Stimulated activated CD8-positive, alpha-beta memory T cell treated with anti-CD3 and anti-CD28 coated beads, Interleukin-12 subunit alpha, Interleukin-12 subunit beta, amount 100 ng/mL, for 4 hours (primary cell): Measurements from ENCODE around the gene SRRM4.
"Not testable (repeated sequence)": the region's sequence is repeated elsewhere in the genome, so short reads cannot be mapped to it uniquely, and the experiment has no call there.

Source experiments
- DNase-seq: peaks from one replicate; pipeline ENCODE4 v3.0.0-alpha.2; 2020; ENCODE audit warnings: low read depth

The SRRM4 gene, protein sequence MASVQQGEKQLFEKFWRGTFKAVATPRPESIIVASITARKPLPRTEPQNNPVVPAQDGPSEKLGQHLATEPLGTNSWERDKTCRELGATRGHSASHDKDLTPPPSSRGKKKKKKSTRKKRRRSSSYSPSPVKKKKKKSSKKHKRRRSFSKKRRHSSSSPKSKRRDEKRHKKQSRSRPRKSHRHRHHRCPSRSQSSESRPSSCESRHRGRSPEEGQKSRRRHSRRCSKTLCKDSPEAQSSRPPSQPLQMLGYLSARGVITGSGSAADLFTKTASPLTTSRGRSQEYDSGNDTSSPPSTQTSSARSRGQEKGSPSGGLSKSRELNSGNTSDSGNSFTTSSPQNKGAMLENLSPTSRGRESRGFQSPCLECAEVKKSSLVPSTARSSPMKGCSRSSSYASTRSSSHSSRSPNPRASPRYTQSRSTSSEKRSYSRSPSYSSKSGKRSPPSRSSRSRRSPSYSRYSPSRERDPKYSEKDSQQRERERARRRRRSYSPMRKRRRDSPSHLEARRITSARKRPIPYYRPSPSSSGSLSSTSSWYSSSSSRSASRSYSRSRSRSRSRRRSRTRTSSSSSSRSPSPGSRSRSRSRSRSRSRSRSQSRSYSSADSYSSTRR

GRCh38 chr12:118981285-118982211 is at the start of gene SRRM4:
Gene SRRM4, plus strand, starts transcription at chr12:118981541. Its CDS starts 342 bp downstream, at chr12:118981883.
- DNase-seq = no peak

DNA sequence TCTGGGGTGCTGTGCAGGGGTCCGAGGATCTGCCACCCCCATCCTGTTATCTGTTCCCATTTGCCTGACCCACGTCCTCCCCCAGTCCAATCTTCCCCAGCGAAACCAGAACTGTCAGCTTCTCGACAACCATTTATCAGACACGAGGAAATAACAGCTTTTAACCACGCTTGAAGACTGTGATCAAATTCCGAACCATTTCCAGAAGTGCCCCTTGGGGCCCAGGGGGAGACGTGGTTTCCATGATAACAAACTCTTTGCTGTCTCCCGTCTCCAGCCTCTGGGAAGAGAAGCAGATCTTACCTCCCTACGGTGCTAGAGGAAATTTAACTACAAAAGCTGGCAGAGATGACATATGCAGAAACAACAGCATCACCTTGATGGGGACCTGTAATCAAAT is 35.1 kb upstream of the SRRM4 start:
- no peak for DNase-seq

DNA sequence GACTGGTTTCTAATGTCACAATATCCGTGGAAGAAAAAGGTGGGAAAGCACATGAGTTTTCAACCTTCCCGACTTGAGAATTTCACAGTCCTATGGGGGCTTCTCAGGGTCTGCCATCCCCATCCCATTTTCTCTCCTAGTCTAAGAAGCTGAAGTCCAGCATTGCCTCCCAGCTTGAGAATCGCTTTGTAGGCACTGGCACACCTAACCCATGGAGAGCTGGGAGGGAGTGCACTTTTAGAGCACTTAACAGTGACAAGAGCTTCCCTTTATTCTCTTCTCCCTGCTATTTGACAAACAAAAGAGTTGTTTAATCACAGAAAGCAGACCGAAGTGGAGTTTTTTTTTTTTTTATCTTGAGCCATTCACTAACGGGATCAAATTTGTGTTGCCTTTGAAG is 22.8 kb upstream of the SRRM4 start:
- DNase-seq = no peak

- DNase-seq = no peak
Measured at GRCh38 chr12:118959348-118959747, 22.0 kb upstream of the SRRM4 start.

DNA sequence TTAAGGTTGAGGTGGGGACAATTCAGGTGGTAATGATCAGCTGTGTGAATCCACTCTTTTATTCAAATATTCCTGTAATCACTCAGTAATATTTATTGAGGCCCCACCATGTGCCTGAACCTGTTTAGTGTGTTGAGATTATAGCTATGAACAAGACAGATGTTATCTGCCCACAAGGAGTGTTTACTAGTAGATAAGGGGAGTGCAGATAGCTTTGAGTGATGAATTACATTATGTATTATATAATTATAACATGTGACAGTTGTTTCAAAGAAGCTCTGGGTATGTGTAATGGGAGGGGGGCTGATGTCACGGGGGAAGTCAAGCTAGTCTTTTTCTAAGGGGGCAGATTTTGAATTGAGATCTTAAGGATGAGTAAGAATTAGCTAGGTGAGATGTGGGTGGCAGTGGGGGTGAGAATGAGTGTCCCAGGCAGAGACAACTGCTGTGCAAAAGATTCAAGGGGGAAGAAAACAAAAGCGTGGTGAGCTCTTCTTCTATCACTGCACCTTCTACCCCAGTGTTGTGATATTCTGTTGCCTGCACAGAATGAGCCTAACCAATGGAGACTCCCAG is 21.3 kb upstream of the SRRM4 start:
- DNase-seq = no peak

DNA sequence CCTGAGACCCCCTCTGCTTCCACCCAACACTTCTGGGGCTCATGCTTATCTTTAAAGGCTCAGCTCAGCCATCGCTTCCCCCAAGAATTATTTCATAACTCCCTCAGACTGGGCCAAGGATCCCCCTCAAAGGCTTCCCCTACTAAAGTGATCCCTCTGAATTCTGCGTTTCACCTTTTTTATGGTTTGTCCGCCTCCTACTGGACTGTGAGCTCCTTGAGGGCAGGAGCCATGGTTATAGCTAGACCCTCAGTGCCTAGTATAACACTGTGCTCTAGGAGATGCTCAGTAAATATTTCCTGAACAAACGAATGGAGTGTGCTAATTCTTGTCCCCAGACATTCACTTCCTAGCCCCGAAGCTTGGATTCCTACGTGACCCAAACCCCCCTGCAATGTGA is 20.5 kb upstream of the SRRM4 start:
- no peak for DNase-seq

- no peak for DNase-seq
Measured at GRCh38 chr12:118964988-118965387, 16.4 kb upstream of the SRRM4 start.

DNA sequence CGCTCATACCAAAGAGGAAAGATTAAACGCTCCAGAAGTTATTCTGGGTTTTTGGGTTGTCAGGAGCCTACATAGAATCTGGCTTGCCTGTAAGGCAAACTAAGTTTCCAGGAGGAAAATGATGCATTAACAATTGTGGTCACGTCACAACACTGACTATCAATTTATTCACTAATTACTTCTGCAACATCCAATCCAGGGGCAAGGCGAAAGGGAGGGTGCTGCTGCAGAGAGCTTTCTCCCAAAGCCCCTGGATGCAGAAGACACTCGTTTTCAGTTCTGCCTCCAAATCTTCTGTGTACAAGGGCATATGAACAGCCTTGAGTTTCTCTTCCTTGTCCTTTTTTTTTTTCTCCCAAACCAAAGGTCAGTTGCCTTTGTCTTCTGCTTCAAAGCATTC is 10.5 kb upstream of the SRRM4 start:
- DNase-seq = no peak

DNA sequence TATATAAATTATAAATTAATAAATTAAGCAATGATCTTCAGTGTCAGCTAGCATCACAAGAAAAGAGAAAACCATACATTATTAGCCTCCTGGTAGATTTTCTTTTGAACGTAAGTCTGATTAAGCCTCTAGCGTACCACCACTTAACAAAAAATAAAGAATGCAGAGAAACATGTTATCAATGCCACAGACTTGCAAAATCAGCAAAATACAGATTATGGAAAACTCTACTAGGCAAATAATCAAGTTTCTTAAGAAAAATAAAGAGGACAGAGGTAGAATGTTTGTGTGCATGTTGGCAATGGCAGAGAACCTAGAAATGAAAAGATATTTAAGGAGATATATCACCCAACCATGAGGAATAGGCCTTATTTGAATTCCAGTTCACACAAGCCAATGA is 8.4 kb upstream of the SRRM4 start:
- no peak for DNase-seq

DNA sequence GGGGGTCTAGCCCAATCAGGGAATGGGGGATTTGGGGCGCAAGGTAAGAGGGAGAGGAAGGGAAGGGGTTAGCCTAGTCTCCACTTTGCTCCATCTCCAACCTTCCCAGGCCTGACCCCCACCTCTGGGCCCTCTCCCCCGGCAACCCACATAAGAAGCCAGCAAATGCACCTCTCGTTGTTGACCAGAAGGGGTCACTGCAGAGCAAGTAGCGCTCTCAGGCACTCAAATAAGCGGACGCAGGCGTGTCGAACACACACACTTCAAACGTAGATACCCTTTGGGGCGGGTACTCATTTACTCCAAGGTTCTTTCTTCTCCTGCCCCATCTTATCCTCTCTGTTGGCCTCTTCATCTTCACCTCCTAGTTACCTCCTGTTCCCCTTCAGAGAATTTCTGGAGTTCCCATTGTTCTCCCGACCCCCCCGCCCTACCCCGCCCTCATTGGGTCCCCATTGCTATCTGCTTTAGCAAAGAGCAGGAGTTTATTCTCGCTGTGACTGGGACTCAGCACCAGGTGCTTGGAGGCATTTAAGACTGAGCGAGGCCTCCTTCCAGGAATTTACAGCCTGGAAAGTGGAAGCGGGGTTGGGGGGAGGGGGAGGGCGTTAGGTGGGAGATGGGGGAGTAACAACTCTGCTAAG is 1.5 kb upstream of the SRRM4 start:
- DNase-seq = no peak

- DNase-seq = no peak
Measured at GRCh38 chr12:118980407-118981014, 830 bp upstream of the SRRM4 start.

DNA sequence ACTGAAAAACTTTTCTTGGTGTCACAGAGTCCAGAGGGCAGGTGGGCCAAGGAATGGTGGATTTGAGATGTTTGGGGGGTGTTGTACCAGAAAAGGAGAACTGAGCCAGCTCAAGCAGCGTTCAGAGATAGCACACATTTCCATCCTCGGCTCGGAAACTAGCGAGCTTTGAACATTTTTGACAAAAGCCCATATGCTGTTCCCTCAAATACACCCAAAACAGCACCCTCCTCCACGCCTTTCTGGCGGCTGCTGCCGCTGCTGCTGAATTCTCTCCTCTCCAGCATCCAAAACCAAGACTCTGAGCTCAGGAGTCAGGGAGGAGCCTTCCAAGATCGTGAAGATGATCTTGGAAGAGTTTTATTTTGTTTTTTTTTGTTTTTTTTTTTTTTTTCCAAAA is 961 bp downstream of the SRRM4 start:
- DNase-seq = no peak

GRCh38 chr12:118982984-118983761 is 1.8 kb downstream of the SRRM4 start:
- no peak for DNase-seq

GRCh38 chr12:118984161-118984943 is 3.0 kb downstream of the SRRM4 start:
- no peak for DNase-seq

- no peak for DNase-seq
Measured at GRCh38 chr12:118986050-118986449, 4.7 kb downstream of the SRRM4 start.

- no peak for DNase-seq
Measured at GRCh38 chr12:118999107-118999506, 17.8 kb downstream of the SRRM4 start.

GRCh38 chr12:119005085-119005484 is 23.7 kb downstream of the SRRM4 start:
- no peak for DNase-seq

DNA sequence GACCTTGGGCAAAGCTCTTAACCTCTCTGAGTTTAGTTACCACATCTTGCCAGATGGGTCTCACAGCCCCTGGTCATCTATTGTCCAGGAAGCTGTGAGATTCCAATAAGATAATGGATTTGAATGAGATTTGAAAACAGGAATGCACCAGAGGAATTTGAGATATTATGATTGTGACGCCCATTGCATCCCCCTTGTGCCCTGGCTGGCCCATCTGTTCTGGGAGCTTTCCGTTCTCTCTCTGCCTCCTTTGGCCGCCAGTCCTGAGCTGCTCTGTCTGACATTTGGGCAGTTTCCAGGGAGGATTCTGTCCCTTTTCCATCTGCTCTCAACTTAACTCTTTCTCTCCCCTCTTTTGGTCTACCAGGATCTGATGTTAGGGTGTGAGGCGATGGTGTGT is 24.6 kb downstream of the SRRM4 start:
- no peak for DNase-seq

DNA sequence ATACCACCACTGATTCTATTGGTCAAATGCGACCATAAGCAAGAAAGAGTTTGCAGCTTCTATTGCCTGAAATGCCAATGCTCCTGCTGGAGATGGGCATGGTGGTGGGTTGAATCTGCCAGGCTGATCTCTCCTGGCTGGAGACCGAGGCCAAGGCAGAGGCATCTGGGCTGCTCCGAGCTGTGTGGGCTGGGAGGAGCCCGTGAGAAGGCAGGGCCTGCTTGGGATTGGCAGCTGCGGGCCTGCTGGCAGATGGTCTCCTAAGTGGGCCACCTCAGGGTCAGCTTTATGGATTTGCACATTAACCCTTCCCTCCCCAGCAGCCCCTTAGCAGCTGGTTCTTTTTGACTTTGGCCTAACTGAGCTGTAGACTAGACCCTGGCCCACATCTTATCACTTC is 25.4 kb downstream of the SRRM4 start:
- no peak for DNase-seq

GRCh38 chr12:119008273-119008672 is 26.9 kb downstream of the SRRM4 start:
- not testable (repeated sequence) for DNase-seq
